ENCODE data around the gene TUNAR. TPM values are rescaled to one million over a fixed set of nuclear protein-coding genes. Genes with fewer than 3 reads are reported as not detected.

TUNAR gene
- total and polyA plus RNA-seq, 12 donors = 0.06 TPM; not detected in 11

DNA sequence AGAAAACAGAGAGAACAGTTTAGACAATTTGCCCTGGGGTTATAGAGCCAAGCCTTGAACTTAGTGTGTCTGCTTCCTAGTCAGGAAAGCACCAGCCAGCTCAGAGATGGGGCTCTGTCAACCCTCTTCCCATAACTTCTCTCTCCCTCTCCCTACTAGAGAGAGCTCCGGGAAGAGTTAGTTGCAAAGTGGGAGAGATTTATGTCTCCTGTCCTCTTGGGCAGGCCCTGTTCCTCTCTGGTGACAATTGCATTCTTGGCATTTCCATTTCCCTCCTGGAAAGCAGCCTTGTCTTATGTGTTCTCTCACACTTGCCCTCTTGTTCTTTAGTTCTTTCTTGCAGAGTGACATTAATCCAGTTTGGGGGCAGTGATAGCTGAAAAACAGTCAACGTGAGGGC lies 42.1 kb upstream of the TUNAR start:
- no peak for DNase-seq
- Histone ChIP-seq H3K4me1 (replicated peaks in 1 of 2) (no peaks in the 10 kb centered on the region), H3K27me3 (no peaks in the 10 kb centered on the region), H3K36me3 (replicated peaks in 1 of 2) (no peaks in the 10 kb centered on the region), H3K4me3 (no peak overlapping the region), H3K27ac (no peak overlapping the region), H3K9me3 (replicated peaks in 1 of 3) (no peaks in the 10 kb centered on the region)
- TF ChIP-seq, protein P1, sequence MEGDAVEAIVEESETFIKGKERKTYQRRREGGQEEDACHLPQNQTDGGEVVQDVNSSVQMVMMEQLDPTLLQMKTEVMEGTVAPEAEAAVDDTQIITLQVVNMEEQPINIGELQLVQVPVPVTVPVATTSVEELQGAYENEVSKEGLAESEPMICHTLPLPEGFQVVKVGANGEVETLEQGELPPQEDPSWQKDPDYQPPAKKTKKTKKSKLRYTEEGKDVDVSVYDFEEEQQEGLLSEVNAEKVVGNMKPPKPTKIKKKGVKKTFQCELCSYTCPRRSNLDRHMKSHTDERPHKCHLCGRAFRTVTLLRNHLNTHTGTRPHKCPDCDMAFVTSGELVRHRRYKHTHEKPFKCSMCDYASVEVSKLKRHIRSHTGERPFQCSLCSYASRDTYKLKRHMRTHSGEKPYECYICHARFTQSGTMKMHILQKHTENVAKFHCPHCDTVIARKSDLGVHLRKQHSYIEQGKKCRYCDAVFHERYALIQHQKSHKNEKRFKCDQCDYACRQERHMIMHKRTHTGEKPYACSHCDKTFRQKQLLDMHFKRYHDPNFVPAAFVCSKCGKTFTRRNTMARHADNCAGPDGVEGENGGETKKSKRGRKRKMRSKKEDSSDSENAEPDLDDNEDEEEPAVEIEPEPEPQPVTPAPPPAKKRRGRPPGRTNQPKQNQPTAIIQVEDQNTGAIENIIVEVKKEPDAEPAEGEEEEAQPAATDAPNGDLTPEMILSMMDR (IDR thresholded peaks at IDR 0.05) = no peak
- TF ChIP-seq POLR2A (IDR thresholded peaks at IDR 0.05) = no peak
- intact Hi-C loops (cut with DNase I) = no loop called here
- 12 to 29% (median 19%) methylated on average over 2 of the region's 2 CpGs for WGBS, 4 donors

GRCh38 chr14:95835121-95835730 lies 41.4 kb upstream of the TUNAR start:
- WGBS, 4 donors = 33 to 53% (median 46%) methylated on average over 3 of the region's 3 CpGs
- Histone ChIP-seq H3K27ac (no peak overlapping the region), H3K4me3 (no peak overlapping the region), H3K4me1 (replicated peaks in 1 of 2) (no peaks in the 10 kb centered on the region), H3K36me3 (replicated peaks in 1 of 2) (no peaks in the 10 kb centered on the region), H3K9me3 (replicated peaks in 1 of 3) (no peaks in the 10 kb centered on the region), H3K27me3 (no peaks in the 10 kb centered on the region)
- no peak for DNase-seq
- TF ChIP-seq POLR2A (IDR thresholded peaks at IDR 0.05) = no peak
- TF ChIP-seq, protein P1 (IDR thresholded peaks at IDR 0.05) = no peak
- intact Hi-C loops (cut with DNase I) = no loop called here

DNA sequence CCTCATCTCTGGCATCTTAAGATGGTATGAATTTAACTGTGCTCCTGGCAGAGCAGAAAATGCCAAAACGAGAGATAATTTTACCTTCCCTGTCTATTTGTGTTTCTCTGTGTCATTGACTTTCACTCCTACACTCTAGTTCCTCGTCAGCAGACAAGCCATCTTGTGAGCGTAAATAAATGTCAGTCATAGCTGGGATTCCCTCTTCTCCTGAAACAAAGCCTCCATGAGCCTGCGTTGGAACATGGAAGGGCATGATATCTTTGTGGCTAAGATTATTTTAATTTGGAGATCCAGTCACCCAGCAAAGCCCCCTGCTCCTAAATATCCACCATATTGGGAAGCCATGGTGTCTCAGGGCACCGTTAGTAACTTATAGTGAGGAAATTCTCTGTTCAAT lies 37.8 kb upstream of the TUNAR start:
- H3K27me3 ChIP-seq = no peaks in the 10 kb centered on the region
- WGBS, 4 donors = 51 to 76% (median 64%) methylated on average over 5 of the region's 5 CpGs
- TF ChIP-seq POLR2A (IDR thresholded peaks at IDR 0.05) = no peak
- TF ChIP-seq, protein P1 (IDR thresholded peaks at IDR 0.05) = no peak
- DNase-seq = no peak
- H3K9me3 ChIP-seq (replicated peaks in 1 of 3) = no peaks in the 10 kb centered on the region
- intact Hi-C loops (cut with DNase I) = no loop called here
- no peaks in the 10 kb centered on the region for H3K4me1 ChIP-seq (replicated peaks in 1 of 2)
- no peak overlapping the region for H3K4me3 ChIP-seq
- H3K36me3 ChIP-seq (replicated peaks in 1 of 2) = no peaks in the 10 kb centered on the region
- H3K27ac ChIP-seq = no peak overlapping the region

- intact Hi-C loops (cut with DNase I) = no loop called here
- DNase-seq = no peak
- H3K27ac ChIP-seq = no peak overlapping the region
- no peaks in the 10 kb centered on the region for H3K9me3 ChIP-seq (replicated peaks in 1 of 3)
- H3K4me3 ChIP-seq = no peak overlapping the region
- H3K27me3 ChIP-seq = no peaks in the 10 kb centered on the region
- 62 to 74% (median 72%) methylated on average over 7 of the region's 7 CpGs for WGBS, 4 donors
- H3K4me1 ChIP-seq (replicated peaks in 1 of 2) = no peaks in the 10 kb centered on the region
- H3K36me3 ChIP-seq (replicated peaks in 1 of 2) = no peaks in the 10 kb centered on the region
- TF ChIP-seq, protein P1 (IDR thresholded peaks at IDR 0.05) = no peak
- TF ChIP-seq POLR2A (IDR thresholded peaks at IDR 0.05) = no peak
Observed at GRCh38 chr14:95840094-95840700, 36.4 kb upstream of the TUNAR start.

Data from adrenal gland (tissue), 12 donors.